NCI-H2029 treated with DMSO at 0.1 percent for 48 hours (cell line): Measurements from ENCODE around the gene IFITM5.
"Not testable (repeated sequence)": the region's sequence is repeated elsewhere in the genome, so short reads cannot be mapped to it uniquely, and the experiment has no call there.

ENCODE experiments used
- DNase-seq: peaks from one replicate; lab custom pipeline; 2025; lab: John Stamatoyannopoulos, UW

Gene IFITM5

GRCh38 chr11:328012-328411 is 28.7 kb upstream of the IFITM5 start:
- DNase-seq, result no peak

GRCh38 chr11:327581-327923 is 28.2 kb upstream of the IFITM5 start:
- no peak for DNase-seq

GRCh38 chr11:326842-327580 is 27.7 kb upstream of the IFITM5 start:
- DNase-seq, result no peak

- no peak for DNase-seq
These were observed 27.2 kb upstream of the IFITM5 start for GRCh38 chr11:326592-326841.

DNA sequence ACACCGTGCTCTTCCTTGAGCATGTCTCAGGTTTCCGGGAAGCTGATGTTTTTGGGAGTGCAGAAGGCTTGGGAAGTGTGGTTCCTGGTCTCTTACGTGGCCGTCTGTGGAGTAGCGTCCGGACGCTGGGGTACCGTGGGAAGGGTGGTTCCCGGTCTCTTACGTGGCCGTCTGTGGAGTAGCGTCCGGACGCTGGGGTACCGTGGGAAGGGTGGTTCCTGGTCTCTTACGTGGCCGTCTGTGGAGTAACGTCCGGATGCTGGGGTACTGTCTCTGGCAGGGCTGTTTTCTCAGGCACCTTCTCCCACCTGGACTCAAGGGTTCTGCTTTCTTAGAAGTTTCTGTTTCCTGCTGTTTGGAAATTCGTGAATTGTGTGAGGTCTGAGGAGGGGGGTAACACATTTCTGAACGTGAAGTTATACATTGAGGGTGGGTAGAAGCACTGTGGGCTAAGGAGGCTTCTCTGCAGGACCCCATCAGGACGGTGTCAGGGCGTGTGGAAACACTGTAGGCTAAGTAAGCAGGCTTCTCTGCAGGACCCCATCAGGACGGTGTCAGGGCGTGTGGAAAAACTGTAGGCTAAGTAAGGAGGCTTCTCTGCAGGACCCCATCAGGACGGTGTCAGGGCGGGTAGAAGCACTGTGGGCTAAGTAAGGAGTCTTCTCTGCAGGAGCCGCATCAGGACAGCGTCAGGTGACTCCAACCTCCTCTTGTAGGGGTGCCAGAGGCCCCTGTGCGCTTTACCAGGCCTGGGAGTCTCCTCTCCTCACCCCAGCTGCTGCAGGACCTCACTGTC is 26.7 kb upstream of the IFITM5 start:
- no peak for DNase-seq

DNA sequence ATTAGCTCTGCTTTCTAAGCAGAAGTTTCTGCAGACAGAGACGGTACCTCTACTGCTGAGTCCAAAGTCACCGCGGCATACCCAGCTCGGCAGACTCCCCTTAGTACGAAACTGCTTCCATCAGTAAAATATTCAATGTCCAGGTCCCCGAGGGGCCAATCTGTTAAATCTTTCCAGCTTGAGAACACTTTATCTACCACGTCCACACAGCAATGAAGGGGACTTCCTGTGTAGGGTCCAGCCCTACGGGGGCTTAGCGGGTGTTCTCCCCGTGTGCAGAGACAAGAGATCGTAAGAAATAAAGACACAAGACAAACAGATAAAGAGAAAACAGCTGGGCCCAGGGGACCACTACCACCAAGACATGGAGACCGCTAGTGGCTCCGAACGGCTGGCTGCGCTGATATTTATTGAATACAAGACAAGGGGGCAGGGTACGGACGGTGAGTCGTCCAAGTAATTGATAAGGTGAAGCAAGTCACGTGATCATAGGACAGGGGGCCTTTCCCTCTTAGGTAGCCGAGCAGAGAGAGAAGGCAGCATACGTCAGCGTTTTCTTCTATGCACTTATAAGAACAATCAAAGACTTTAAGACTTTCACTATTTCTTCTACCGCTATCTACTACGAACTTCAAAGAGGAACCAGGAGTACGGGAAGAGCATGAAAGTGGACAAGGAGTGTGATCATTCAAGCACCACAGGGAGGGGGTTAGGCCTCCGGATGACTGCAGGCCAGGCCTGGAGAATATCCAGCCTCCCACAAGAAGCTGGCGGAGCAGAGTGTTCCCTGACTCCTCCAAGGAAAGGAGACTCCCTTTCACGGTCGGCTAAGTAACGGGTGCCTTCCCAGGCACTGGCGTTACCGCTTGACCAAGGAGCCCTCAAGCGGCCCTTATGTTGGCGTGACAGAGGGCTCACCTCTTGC is 25.5 kb upstream of the IFITM5 start:
- DNase-seq, result not testable (repeated sequence)

GRCh38 chr11:324156-324555 is 24.8 kb upstream of the IFITM5 start:
- DNase-seq, result no peak

- not testable (repeated sequence) for DNase-seq
These were observed 20.6 kb upstream of the IFITM5 start for GRCh38 chr11:319888-320273.

GRCh38 chr11:319121-319887 is 20.0 kb upstream of the IFITM5 start:
- not testable (repeated sequence) for DNase-seq

GRCh38 chr11:318405-319120 is 19.2 kb upstream of the IFITM5 start:
- DNase-seq, result not testable (repeated sequence)

DNA sequence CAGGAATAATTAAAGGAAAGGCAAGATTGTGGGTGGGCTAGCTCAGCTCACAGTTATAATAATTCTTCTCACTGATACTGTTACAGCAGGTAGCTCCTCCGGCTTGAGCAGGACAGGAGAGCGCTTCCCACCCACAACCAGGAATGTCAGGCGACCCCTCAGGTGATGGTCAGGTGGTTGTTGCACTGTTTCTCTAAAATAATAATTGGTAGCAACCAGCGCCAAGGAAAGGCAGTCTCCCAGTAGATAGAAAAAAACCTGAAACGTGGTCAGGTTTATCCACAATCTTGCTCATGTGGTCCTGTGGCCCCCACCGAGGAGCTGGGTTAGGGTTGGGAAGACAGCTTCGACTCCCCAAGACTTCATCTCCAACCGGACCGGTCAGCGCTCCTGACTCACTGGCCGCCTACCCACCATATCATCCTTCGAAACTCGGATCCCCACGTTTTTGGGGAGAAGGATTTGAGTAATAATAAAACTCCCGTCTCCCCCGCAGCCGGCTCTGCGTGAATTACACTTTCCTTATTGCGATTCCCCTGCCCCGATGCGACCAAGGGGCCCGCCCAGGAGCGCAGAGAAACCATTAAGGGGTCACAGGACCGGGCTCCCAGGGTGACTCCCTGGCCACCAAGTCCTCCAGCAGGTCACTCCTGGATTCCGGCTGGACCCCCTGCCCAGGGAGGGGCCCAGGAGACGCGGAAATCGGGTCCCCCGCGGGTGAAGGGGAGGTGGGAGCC is 18.5 kb upstream of the IFITM5 start:
- DNase-seq, result not testable (repeated sequence)

DNA sequence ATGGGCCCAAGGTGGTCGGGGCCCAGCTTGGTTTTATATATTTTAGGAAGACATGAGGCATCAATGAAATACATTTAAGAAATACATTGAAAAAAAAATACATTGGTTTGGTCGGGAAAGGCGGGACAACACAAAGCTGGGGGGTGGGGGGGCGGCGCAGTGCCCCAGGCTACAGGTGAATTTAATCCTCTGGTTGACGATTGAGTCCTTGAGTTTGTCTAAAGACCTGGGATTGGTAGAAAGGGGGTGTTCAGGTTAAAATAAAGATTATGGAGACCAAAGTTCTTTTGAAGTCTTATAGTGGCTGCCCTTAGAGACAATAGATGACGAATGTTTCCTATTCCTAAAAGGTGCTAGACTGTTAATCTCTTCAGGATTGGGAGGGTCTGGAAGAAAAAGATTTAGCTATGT is 17.6 kb upstream of the IFITM5 start:
- DNase-seq, result no peak

DNA sequence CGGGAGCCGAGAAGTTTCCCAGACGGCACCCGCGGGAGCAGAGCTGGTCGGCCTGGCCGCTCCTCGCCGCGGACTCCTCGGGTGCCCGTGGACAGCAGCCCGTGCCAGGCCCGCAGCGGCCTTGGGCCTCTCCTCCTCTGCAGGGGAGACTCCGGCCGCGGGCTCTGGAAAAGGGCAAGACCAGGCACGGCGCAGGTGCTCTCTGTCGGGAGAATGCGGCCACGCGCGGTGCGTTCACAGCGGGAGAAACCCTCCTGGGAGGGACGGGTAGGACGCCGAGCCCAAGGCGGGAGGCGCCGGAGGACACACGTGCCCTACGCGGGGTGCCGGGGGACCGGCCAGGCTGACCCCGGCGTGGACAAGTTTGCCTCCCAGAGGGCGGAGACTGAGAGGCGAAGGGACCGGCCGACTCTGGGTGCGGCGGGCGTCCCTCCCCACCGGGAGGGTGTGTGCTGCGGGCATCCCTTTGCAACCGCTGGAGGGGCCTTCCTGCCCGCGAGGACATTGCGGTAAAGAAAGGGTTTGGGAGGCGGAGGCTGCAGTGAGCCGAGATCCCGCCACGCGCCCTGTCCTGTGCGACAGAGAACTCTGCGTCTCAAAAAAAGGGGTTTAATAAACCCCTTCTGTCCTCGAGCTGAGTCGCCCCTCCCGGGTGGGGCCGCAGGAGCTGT is 16.8 kb upstream of the IFITM5 start:
- no peak for DNase-seq

- no peak for DNase-seq
These were observed 16.2 kb upstream of the IFITM5 start for GRCh38 chr11:315516-315994.

DNA sequence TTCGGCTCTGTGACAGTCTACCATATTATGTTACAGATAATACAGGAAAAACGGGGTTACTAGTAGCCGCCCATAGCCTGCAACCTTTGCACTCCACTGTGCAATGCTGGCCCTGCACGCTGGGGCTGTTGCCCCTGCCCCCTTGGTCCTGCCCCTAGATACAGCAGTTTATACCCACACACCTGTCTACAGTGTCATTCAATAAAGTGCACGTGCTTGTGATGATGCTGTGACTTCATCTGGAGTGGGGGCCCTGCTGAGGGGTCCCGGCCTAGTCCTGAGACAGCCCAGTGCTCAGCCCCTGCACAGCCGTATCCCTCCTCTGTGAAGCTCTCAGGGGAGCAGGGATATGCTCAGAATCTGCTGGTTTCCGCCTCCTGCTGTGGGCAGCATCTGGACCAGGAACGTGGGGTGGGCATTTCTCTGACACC is 15.7 kb upstream of the IFITM5 start:
- no peak for DNase-seq

DNA sequence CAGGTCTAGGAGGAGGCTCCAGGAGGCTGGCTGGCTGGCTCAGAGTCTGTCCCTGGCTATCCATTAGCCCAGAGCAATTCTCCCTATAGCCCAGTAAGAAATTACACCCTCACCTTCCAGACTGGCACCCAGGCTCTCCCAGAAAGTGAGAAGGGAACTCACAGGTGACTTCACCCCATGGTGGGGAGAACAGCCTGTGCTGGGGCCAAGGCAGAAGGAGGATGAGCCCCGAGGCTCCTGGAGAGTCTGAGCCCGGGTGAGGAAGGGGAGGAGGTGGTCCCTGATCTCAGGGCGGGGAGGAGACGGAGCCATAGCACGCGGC is 15.2 kb upstream of the IFITM5 start:
- DNase-seq, result not testable (repeated sequence)

DNA sequence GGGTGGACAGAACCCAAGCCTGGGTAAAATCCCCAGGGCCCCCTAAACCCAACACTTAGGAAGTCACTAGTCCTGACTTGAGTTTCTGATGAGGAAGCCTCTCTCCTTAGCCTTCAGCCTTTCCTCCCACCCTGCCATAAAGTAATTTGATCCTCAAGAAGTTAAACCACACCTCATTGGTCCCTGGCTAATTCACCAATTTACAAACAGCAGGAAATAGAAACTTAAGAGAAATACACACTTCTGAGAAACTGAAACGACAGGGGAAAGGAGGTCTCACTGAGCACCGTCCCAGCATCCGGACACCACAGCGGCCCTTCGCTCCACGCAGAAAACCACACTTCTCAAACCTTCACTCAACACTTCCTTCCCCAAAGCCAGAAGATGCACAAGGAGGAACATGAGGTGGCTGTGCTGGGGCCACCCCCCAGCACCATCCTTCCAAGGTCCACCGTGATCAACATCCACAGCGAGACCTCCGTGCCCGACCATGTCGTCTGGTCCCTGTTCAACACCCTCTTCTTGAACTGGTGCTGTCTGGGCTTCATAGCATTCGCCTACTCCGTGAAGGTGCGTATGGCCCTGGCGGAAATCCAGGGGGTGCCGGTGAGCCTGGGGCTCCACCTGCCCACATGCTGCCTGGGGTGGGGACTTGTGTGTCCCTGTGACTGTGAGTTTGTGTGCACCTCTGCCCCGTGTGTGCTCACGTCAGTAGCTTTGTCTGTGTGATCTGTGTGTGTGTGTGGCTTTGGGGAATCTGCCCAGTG is 14.6 kb upstream of the IFITM5 start, which contains the start of gene IFITM1:
TSS of gene IFITM1 (plus strand) at position 254 of the 767 bp plus-strand sequence. CDS start at position 385, 131 bp downstream.
- no peak for DNase-seq

DNA sequence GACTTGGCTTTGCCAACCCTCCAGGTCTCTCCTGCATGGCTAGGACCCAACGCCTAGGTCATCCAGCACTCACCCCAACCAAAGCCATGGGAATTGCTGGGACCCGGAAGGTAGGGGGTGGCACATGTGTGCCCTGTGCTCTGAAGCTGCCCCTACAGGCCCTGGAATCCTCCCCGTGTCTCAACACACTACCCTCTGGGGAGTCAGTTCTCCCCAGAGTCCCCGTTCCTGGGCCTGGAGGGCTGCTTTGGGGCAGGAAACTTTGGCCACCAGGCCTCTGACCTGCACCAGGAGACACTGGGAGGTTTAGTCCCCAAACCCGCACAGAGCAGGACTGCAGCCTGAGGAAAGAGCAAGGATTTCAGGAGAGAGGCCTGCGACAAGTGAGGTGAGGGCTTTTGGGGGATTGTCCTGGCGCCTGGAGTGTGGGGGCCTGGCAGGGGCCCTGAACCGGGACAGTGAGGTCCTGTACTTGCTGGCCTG is 14.0 kb upstream of the IFITM5 start:
- no peak for DNase-seq
